HUES64 (cell line): Measurements from ENCODE around the gene TMEM132D.

Experiments
- H3K27ac ChIP-seq: 2 replicates; pipeline ENCODE4 v1.7.0; 2013; ENCODE audit warnings: low read depth, low read length, inconsistent platforms
- H3K27me3 ChIP-seq: 2 replicates; pipeline ENCODE4 v1.6.1; 2013; ENCODE audit warnings: mild to moderate bottlenecking, low read length; ENCODE audit not compliant: insufficient read depth
- H3K36me3 ChIP-seq: 2 replicates; pipeline ENCODE4 v1.6.1; 2013; ENCODE audit warnings: mild to moderate bottlenecking, low read length; ENCODE audit not compliant: insufficient read depth
- H3K4me1 ChIP-seq: 2 replicates; pipeline ENCODE4 v1.6.1; 2013; ENCODE audit warnings: mild to moderate bottlenecking, low read length, moderate library complexity; ENCODE audit not compliant: insufficient read depth
- H3K4me3 ChIP-seq: 2 replicates; pipeline ENCODE4 v1.5.1; 2013; ENCODE audit warnings: mild to moderate bottlenecking, low read length, moderate library complexity
- H3K9ac ChIP-seq: 2 replicates; pipeline ENCODE4 v1.6.1; 2013; ENCODE audit warnings: mild to moderate bottlenecking, low read depth, low read length
- H3K9me3 ChIP-seq: 2 replicates; pipeline ENCODE4 v1.6.1; 2013; ENCODE audit warnings: low read depth, low read length; ENCODE audit not compliant: insufficient read depth
- WGBS: fragments of 150-250, 120-280 bp; methylation state at CpG from one replicate; pipeline ENCODE4 v1.1.7; 2013; ENCODE audit warnings: missing lambda C conversion rate; 5-methylcytosine and 5-hydroxymethylcytosine counted together

TMEM132D gene

DNA sequence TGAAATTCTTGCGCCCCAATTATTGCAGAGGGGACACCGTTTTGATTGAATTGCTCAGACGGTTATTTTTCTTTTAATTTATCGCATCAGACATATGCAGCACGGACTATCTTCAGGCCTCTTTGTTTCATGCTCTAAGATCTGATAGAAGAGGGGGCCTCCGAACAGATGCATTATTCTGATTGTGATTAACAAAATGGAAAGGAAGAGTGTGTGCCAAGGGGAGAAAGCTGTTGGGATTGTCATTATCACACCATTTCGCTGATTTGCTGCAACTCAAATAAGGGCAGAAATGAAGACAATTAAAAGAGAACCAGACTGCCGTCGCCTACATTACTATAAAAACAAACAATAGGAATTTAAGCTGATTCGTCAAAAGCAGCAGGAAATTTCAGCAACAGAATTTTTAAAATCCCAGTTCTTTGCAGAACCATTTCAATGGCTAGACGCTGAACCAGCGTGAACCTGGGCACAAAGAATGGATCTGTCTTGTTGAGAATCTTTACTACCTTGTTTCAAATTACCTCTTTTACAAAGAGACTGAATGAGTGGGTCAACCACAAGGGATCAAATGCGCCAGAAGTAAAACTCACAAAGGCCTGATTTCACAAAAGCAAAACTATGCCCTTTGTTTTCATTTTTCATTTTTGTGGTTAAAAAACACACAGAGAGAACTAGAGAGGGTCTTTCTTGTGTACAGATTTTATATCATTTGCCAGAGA, 30.6 kb downstream of the TMEM132D start:
- H3K9ac ChIP-seq, result peak overlapping the region; percentile 58
- H3K27me3 ChIP-seq, result peaks cover 23% of the 10 kb centered on the region; the same call in 1 of the 2 replicates
- 68% methylated on average over 13 of the region's 13 CpGs for WGBS
- peaks cover 54% of the 10 kb centered on the region for H3K4me1 ChIP-seq
- no peaks in the 10 kb centered on the region for H3K36me3 ChIP-seq
- peak overlapping the region; percentile 34 for H3K4me3 ChIP-seq
- peak overlapping the region; percentile 90 for H3K27ac ChIP-seq
- no peaks in the 10 kb centered on the region for H3K9me3 ChIP-seq

GRCh38 chr12:129871991-129872972, 31.5 kb downstream of the TMEM132D start:
- 15% methylated on average over 18 of the region's 19 CpGs for WGBS
- Histone ChIP-seq H3K36me3 (no peaks in the 10 kb centered on the region), H3K27ac (peak overlapping the region; percentile 90), H3K4me3 (peak overlapping the region; percentile 34), H3K9me3 (no peaks in the 10 kb centered on the region), H3K9ac (peak overlapping the region; percentile 58), H3K4me1 (peaks cover 54% of the 10 kb centered on the region), H3K27me3 (peaks cover 23% of the 10 kb centered on the region; the same call in 1 of the 2 replicates)

DNA sequence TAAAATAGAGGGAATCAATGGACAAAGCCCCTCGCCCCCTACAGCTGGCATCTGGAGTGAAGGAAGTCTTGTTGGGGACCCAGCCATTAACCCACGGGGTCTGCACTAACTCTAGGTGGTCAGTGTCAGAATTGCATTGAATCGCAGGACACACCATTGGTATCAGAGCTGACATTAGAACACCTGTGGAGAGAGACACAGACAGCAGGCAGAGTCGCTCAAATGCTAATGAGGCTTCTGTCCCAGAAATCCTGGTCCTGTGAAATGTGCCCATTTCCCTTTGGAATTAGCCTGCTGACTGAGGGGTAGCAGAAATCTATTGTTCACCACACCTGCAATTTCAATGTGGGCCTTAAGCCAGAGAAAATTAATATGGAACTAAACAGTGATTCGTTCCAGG, 33.0 kb downstream of the TMEM132D start:
- Histone ChIP-seq H3K36me3 (no peaks in the 10 kb centered on the region), H3K4me1 (peaks cover 54% of the 10 kb centered on the region), H3K27me3 (peaks cover 18% of the 10 kb centered on the region; the same call in 1 of the 2 replicates), H3K27ac (peak overlapping the region; percentile 90; the same call in 1 of the 2 replicates), H3K9me3 (no peaks in the 10 kb centered on the region), H3K4me3 (no peak overlapping the region), H3K9ac (no peak overlapping the region)
- 42% methylated on average over 5 of the region's 5 CpGs for WGBS

DNA sequence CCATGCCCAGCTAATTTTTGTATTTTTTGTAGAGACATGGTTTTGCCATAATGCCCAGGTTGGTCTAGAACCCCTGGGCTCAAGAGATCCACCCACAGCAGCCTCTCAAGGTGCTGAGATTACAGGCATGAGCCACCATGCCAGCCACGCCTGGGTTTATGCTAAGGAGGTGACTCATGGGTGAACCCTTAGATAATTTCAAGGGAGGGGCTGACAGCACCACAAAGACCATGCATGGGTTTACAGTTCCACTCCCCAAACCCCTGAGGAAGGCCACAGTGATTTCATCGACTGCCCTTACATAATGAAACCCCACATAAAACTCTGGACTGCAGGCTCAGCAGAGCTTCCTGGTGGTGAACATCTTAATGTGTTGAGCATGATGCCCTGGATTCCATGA, 33.7 kb downstream of the TMEM132D start:
- no peaks in the 10 kb centered on the region for H3K9me3 ChIP-seq
- no peak overlapping the region for H3K9ac ChIP-seq
- no peak overlapping the region for H3K27ac ChIP-seq
- H3K4me3 ChIP-seq, result no peak overlapping the region
- peaks cover 54% of the 10 kb centered on the region for H3K4me1 ChIP-seq
- 76% methylated on average over 2 of the region's 2 CpGs for WGBS
- H3K36me3 ChIP-seq, result no peaks in the 10 kb centered on the region
- H3K27me3 ChIP-seq, result peaks cover 18% of the 10 kb centered on the region; the same call in 1 of the 2 replicates

DNA sequence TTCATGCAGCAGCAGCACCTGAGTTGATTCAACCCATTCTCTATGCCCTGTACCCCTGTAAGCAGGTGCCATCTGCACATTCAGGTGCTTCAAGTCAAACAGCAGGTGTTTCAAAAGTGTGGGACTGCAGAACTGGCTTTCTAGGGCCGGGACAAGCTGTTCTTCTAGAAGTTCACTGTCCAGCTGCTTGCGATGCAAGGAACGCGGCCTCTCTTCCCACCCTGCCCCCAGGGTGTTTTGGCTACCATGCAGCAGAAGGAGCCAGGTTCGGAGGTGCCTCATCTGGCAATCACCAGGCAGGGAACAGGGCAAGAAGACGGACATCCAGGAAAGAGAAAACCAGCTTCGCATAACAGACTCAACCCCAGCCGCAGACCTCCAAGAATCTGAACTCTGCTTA, 35.2 kb downstream of the TMEM132D start:
- Histone ChIP-seq H3K36me3 (no peaks in the 10 kb centered on the region), H3K9ac (no peak overlapping the region), H3K4me3 (no peak overlapping the region), H3K4me1 (peaks cover 46% of the 10 kb centered on the region), H3K27ac (no peak overlapping the region), H3K9me3 (peaks cover 8% of the 10 kb centered on the region; the same call in 1 of the 2 replicates), H3K27me3 (peaks cover 18% of the 10 kb centered on the region; the same call in 1 of the 2 replicates)
- WGBS, result 93% methylated on average over 8 of the region's 8 CpGs

GRCh38 chr12:129863938-129864337, 39.9 kb downstream of the TMEM132D start:
- WGBS, result 63% methylated on average over 4 of the region's 4 CpGs
- H3K9me3 ChIP-seq, result peaks cover 8% of the 10 kb centered on the region; the same call in 1 of the 2 replicates
- peaks cover 7% of the 10 kb centered on the region; the same call in 1 of the 2 replicates for H3K4me1 ChIP-seq

GRCh38 chr12:129862561-129863175, 41.2 kb downstream of the TMEM132D start:
- 75% methylated on average over 6 of the region's 7 CpGs for WGBS
- peaks cover 5% of the 10 kb centered on the region; the same call in 1 of the 2 replicates for H3K4me1 ChIP-seq

More at GRCh38 chr12:129863938-129864337, 39.9 kb downstream of the TMEM132D start:
- H3K27me3 ChIP-seq, result peaks cover under 1% of the 10 kb centered on the region; the same call in 1 of the 2 replicates
- no peak overlapping the region for H3K9ac ChIP-seq
- no peak overlapping the region for H3K27ac ChIP-seq
- H3K36me3 ChIP-seq, result no peaks in the 10 kb centered on the region
- H3K4me3 ChIP-seq, result no peak overlapping the region

DNA sequence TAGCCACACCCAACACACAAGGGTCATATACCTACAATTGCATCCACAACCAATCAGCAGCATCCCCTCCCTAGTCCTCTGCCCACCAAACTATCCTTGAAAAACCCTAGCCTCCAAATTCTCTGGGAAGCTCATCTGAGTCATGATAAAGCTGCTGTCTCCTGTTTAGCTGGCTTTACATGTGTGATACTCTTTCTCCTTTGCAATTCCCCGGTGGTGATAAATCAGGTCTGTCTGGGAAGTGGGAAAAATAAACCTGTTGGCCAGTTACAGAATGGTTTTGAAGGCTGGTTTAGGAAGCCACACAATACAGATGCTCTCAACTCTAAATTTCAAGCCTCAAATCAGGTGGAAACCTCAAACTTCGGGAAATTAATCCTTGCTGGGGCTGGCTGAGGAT, 41.9 kb downstream of the TMEM132D start:
- 90% methylated on average over 2 of the region's 2 CpGs for WGBS
- Histone ChIP-seq H3K27me3 (no peaks in the 10 kb centered on the region), H3K4me3 (no peak overlapping the region), H3K36me3 (no peaks in the 10 kb centered on the region), H3K27ac (no peak overlapping the region), H3K9ac (no peak overlapping the region), H3K4me1 (peaks cover 5% of the 10 kb centered on the region; the same call in 1 of the 2 replicates), H3K9me3 (peaks cover 8% of the 10 kb centered on the region; the same call in 1 of the 2 replicates)

More at GRCh38 chr12:129862561-129863175, 41.2 kb downstream of the TMEM132D start:
- H3K27me3 ChIP-seq, result no peaks in the 10 kb centered on the region
- H3K4me3 ChIP-seq, result no peak overlapping the region
- no peak overlapping the region for H3K9ac ChIP-seq
- no peaks in the 10 kb centered on the region for H3K36me3 ChIP-seq
- H3K9me3 ChIP-seq, result peaks cover 8% of the 10 kb centered on the region; the same call in 1 of the 2 replicates
- H3K27ac ChIP-seq, result no peak overlapping the region

- Histone ChIP-seq H3K4me3 (no peak overlapping the region), H3K9me3 (no peaks in the 10 kb centered on the region), H3K36me3 (no peaks in the 10 kb centered on the region), H3K9ac (no peak overlapping the region), H3K4me1 (peaks cover 14% of the 10 kb centered on the region), H3K27ac (no peak overlapping the region), H3K27me3 (no peaks in the 10 kb centered on the region)
- WGBS, result 86% methylated on average over 6 of the region's 6 CpGs
Measured at GRCh38 chr12:129854591-129854990, 49.2 kb downstream of the TMEM132D start.

DNA sequence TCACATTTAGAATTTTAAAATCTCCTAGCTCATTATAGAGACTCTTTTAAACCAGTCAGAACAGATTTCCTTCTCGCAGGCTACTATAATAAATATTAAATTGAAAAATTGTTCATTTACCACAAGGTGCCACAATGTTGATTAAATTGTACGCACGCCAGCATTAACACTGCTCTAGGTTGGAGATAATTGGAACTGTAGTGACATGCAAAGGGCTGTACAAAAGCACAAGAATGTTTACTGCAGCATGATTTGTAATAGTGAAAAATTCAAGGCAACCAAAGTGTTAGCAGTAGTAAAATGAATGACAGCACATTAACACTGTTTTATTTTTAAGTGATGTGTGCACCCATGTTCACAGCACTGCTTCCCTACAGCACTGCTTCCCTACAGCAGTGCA, 52.5 kb downstream of the TMEM132D start:
- WGBS, result 94% methylated on average over 2 of the region's 3 CpGs
- no peak overlapping the region for H3K9ac ChIP-seq

More for the DNA sequence above, 52.5 kb downstream of the TMEM132D start:
- Histone ChIP-seq H3K27ac (no peak overlapping the region), H3K4me1 (peaks cover 17% of the 10 kb centered on the region), H3K27me3 (no peaks in the 10 kb centered on the region), H3K9me3 (no peaks in the 10 kb centered on the region), H3K36me3 (no peaks in the 10 kb centered on the region), H3K4me3 (no peak overlapping the region)
